Vagina (tissue), 2 donors: ENCODE results near the gene CELA2A.
"Not testable (repeated sequence)": the region's sequence is repeated elsewhere in the genome, so short reads cannot be mapped to it uniquely, and the experiment has no call there.

Experiments
- POLR2AphosphoS5 ChIP-seq, 2 donors: sonication (generic); formaldehyde crosslinking; IDR thresholded peaks; one replicate each; pipeline ENCODE4 v1.9.0; 2017; ENCODE audit warnings: antibody characterized with exemption in 2 of 2, mild to moderate bottlenecking in 2 of 2, low read depth in 1 of 2; ENCODE audit not compliant: insufficient read depth in 1 of 2
- TF ChIP-seq, protein P1 (sequence below), 3 experiments: fragments of 450-650 bp in 2 of 3; fragments of 200-600 bp in 1 of 3; sonication (generic) in 1 of 3; IDR thresholded peaks; one replicate each; pipeline ENCODE4 v1.5.1; 2017 to 2019; ENCODE audit warnings: antibody characterized with exemption in 3 of 3, mild to moderate bottlenecking in 2 of 3, moderate library complexity in 2 of 3

DNA sequence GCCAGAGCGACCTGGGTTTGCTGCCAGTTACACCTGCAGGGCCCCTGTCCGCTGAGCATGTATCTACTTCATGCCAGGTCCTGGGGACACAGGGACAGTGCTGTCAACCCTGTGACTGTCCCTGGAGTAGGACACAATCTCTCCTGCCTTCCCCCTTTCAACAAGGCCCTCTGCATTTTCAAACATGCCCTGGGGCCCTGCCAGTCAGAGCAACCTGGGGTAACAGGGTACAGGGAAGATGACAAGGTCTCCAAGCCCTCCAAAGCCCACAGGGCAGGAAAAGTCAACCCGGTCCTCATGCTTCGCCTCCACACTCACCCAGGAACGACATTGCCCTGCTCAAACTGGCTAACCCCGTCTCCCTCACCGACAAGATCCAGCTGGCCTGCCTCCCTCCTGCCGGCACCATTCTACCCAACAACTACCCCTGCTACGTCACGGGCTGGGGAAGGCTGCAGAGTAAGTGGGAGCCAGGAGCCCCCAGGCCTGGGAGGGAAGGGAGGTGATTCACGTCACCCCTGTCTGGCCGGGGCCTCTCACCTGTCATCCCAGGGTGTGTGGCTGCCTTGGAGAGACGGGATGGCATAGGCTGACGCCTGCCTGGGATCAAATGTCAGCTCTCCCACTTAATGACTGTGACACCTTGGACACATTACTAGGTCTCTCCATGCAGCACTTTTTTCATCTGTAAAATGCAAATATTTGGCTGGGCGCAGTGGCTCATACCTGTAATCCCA, 6.7 kb downstream of the CELA2A start:
- TF ChIP-seq, protein P1, sequence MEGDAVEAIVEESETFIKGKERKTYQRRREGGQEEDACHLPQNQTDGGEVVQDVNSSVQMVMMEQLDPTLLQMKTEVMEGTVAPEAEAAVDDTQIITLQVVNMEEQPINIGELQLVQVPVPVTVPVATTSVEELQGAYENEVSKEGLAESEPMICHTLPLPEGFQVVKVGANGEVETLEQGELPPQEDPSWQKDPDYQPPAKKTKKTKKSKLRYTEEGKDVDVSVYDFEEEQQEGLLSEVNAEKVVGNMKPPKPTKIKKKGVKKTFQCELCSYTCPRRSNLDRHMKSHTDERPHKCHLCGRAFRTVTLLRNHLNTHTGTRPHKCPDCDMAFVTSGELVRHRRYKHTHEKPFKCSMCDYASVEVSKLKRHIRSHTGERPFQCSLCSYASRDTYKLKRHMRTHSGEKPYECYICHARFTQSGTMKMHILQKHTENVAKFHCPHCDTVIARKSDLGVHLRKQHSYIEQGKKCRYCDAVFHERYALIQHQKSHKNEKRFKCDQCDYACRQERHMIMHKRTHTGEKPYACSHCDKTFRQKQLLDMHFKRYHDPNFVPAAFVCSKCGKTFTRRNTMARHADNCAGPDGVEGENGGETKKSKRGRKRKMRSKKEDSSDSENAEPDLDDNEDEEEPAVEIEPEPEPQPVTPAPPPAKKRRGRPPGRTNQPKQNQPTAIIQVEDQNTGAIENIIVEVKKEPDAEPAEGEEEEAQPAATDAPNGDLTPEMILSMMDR (IDR thresholded peaks at IDR 0.05), result not testable (repeated sequence)
- TF ChIP-seq POLR2AphosphoS5 (IDR thresholded peaks at IDR 0.05; ENCODE audit: insufficient read depth in 1 of 2, low read depth in 1 of 2), result not testable (repeated sequence)
